Measurements from ENCODE around the gene FOXC2. TPM values are rescaled to one million over a fixed set of nuclear protein-coding genes. Genes with fewer than 3 reads are reported as not detected.
A peak's percentile ranks its signal among the peaks of the same experiment; 100 is the strongest.

The FOXC2 gene
- total RNA-seq, 4 donors from 2014 or later: 0.09 to 0.57 (median 0.40) TPM

- intact Hi-C loops (cut with DNase I): no loop called here
- peaks cover 0 to 16% (median 0%) of the 10 kb centered on the region in 3 donors for H3K4me1 ChIP-seq
- H3K27ac ChIP-seq: peak overlapping the region; percentile 42 to 75 (median 64)
- H3K9me3 ChIP-seq: no peaks in the 10 kb centered on the region
- H3K4me3 ChIP-seq: no peak overlapping the region
- WGBS, 2 donors: 60 to 97% methylated on average over 1 to 5 of the region's 49 CpGs
- no peak for DNase-seq
- peaks cover 0 to 53% (median 0%) of the 10 kb centered on the region in 3 donors for H3K36me3 ChIP-seq
- TF ChIP-seq CTCF (IDR thresholded peaks at IDR 0.05) (no peak), POLR2A (IDR thresholded peaks at IDR 0.05) (no peak)
- no peaks in the 10 kb centered on the region for H3K27me3 ChIP-seq
Measured at GRCh38 chr16:86531641-86532525, 34.7 kb upstream of the FOXC2 start.

GRCh38 chr16:86532526-86532815 lies 34.2 kb upstream of the FOXC2 start:
- Histone ChIP-seq H3K27ac (no peak overlapping the region), H3K4me1 (peaks cover 0 to 16% (median 0%) of the 10 kb centered on the region in 3 donors), H3K4me3 (no peak overlapping the region), H3K36me3 (peaks cover 0 to 59% (median 0%) of the 10 kb centered on the region in 3 donors), H3K27me3 (no peaks in the 10 kb centered on the region), H3K9me3 (no peaks in the 10 kb centered on the region)
- intact Hi-C loops (cut with DNase I): no loop called here
- DNase-seq: no peak
- WGBS, 2 donors: 95% methylated on average over 6 of the region's 7 CpGs; no CpG with 5 or more reads in 1 of the 2 donors
- TF ChIP-seq POLR2A (IDR thresholded peaks at IDR 0.05) (no peak), CTCF (IDR thresholded peaks at IDR 0.05) (no peak)

- H3K36me3 ChIP-seq: peaks cover 0 to 65% (median 0%) of the 10 kb centered on the region in 3 donors
- intact Hi-C loops (cut with DNase I): no loop called here
- H3K9me3 ChIP-seq: no peaks in the 10 kb centered on the region
- 90 to 94% methylated on average over 7 to 8 of the region's 8 CpGs for WGBS, 2 donors
- TF ChIP-seq CTCF (IDR thresholded peaks at IDR 0.05) (no peak), POLR2A (IDR thresholded peaks at IDR 0.05) (no peak)
- H3K27ac ChIP-seq: no peak overlapping the region
- H3K4me3 ChIP-seq: no peak overlapping the region
- H3K4me1 ChIP-seq: peaks cover 0 to 16% (median 0%) of the 10 kb centered on the region in 3 donors
- no peak for DNase-seq
- no peaks in the 10 kb centered on the region for H3K27me3 ChIP-seq
Measured at GRCh38 chr16:86533076-86533475, 33.6 kb upstream of the FOXC2 start.

GRCh38 chr16:86533767-86534351 lies 32.8 kb upstream of the FOXC2 start:
- intact Hi-C loops (cut with DNase I): no loop called here
- Histone ChIP-seq H3K36me3 (peaks cover 1 to 73% (median 7%) of the 10 kb centered on the region in 3 donors), H3K4me1 (peaks cover 0 to 16% (median 0%) of the 10 kb centered on the region in 3 donors), H3K4me3 (no peak overlapping the region), H3K9me3 (no peaks in the 10 kb centered on the region), H3K27me3 (no peaks in the 10 kb centered on the region), H3K27ac (no peak overlapping the region)
- TF ChIP-seq CTCF (IDR thresholded peaks at IDR 0.05) (no peak), POLR2A (IDR thresholded peaks at IDR 0.05) (no peak)
- 80 to 82% methylated on average over 8 of the region's 8 CpGs for WGBS, 2 donors
- DNase-seq: no peak

All from esophagus squamous epithelium (tissue), 5 donors.